ENCODE data around the gene NLRP4. TPM values are rescaled to one million over a fixed set of nuclear protein-coding genes. Genes with fewer than 3 reads are reported as not detected.

NLRP4 gene
- total RNA-seq, 2 experiments from 2014 or later, result not detected

DNA sequence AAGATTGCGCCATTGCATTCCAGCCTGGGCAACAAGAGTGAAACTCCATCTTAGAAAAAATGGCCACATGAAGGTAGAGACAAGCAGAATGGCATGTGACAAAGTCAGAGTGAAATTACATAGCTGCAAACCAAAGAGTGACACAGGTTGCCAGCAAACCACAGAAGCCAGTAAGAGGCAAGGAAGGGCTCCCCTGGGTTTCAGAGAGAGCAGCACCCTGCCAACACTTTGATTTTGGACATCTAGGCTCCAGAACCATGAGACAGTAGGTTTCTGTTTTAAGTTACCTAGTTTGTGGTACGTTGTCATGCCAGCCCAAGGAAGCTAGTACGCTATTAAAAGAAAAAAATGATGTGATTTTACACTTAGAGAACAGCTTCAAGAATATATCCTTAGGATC is 1.9 kb downstream of the NLRP4 start:
- no peaks in the 10 kb centered on the region for H3K36me3 Mint-ChIP-seq (ENCODE audit: low read depth)
- CTCF ChIA-PET, result no interaction called here

GRCh38 chr19:55838906-55839305 is 2.6 kb downstream of the NLRP4 start:
- Mint-ChIP-seq H3K27me3 (ENCODE audit: low read depth) (no peaks in the 10 kb centered on the region), H3K36me3 (ENCODE audit: low read depth) (no peaks in the 10 kb centered on the region), H3K9me3 (peaks cover 13% of the 10 kb centered on the region), H3K4me1 (ENCODE audit: low read depth) (no peaks in the 10 kb centered on the region), H3K27ac (no peak overlapping the region), H3K4me3 (no peak overlapping the region)
- DNase-seq, result no peak
- intact Hi-C loops (cut with micrococcal nuclease), result no loop called here
- CTCF ChIA-PET, result no interaction called here

More for the DNA sequence above, 1.9 kb downstream of the NLRP4 start:
- DNase-seq, result no peak
- H3K9me3 Mint-ChIP-seq, result peaks cover 11% of the 10 kb centered on the region
- no peaks in the 10 kb centered on the region for H3K4me1 Mint-ChIP-seq (ENCODE audit: low read depth)
- intact Hi-C loops (cut with micrococcal nuclease), result no loop called here
- H3K4me3 Mint-ChIP-seq, result no peak overlapping the region
- H3K27ac Mint-ChIP-seq, result no peak overlapping the region
- H3K27me3 Mint-ChIP-seq (ENCODE audit: low read depth), result no peaks in the 10 kb centered on the region

DNA sequence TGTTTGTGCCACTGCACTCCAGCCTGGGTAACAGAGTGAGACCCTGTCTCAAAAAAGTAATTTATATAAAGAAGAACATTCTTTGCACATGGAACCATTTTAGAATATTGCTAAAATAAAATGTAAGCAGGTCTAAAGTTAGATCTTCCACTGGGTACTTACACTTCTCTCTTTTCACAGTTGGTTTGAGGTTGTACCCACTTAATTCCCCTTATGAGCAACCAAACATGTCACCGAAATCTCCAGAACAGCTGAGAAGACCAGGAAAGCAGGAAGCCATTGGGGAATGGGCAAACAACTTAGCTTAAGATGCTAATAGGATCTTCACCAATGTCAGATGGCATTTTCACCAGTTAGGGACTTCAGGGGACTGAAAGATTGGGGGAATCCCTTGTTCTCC is 18.8 kb downstream of the NLRP4 start:
- intact Hi-C loops (cut with micrococcal nuclease), result no loop called here
- CTCF ChIA-PET, result no interaction called here
- H3K4me3 Mint-ChIP-seq, result no peak overlapping the region
- H3K27me3 Mint-ChIP-seq (ENCODE audit: low read depth), result no peaks in the 10 kb centered on the region
- peaks cover 13% of the 10 kb centered on the region for H3K9me3 Mint-ChIP-seq
- H3K4me1 Mint-ChIP-seq (ENCODE audit: low read depth), result no peaks in the 10 kb centered on the region
- DNase-seq, result no peak
- peaks cover 3% of the 10 kb centered on the region for H3K36me3 Mint-ChIP-seq (ENCODE audit: low read depth)
- no peak overlapping the region for H3K27ac Mint-ChIP-seq

DNA sequence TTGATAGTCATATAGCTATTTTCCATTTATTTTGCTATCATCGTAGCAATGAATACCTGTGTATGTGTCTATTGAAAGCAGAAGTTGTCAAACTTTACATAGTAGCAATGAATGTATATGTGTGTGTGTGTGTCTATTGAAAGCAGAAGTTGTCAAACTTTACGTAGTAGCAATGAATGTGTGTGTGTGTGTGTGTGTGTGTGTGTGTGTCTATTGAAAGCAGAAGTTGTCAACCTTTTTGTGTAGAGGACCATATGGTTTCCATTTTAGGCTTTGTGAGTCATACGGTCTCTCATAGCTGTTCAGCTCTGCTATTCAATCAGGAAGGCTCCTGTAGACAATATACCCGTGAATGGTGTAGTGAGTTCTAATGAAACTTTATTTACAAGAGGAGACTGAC is 20.8 kb downstream of the NLRP4 start:
- no peak overlapping the region for H3K27ac Mint-ChIP-seq
- intact Hi-C loops (cut with micrococcal nuclease), result no loop called here
- CTCF ChIA-PET, result no interaction called here
- peaks cover 7% of the 10 kb centered on the region for H3K9me3 Mint-ChIP-seq
- no peaks in the 10 kb centered on the region for H3K4me1 Mint-ChIP-seq (ENCODE audit: low read depth)
- H3K36me3 Mint-ChIP-seq (ENCODE audit: low read depth), result peaks cover 3% of the 10 kb centered on the region
- no peak overlapping the region for H3K4me3 Mint-ChIP-seq
- no peak for DNase-seq
- no peaks in the 10 kb centered on the region for H3K27me3 Mint-ChIP-seq (ENCODE audit: low read depth)

DNA sequence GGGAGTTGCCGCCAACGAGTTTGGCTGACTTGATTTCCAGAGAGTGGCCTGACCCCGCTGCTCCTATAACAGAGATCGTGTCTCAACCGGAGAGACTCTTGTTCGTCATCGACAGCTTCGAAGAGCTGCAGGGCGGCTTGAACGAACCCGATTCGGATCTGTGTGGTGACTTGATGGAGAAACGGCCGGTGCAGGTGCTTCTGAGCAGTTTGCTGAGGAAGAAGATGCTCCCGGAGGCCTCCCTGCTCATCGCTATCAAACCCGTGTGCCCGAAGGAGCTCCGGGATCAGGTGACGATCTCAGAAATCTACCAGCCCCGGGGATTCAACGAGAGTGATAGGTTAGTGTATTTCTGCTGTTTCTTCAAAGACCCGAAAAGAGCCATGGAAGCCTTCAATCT is 21.6 kb downstream of the NLRP4 start:
- no peak overlapping the region for H3K27ac Mint-ChIP-seq
- no peak for DNase-seq
- H3K36me3 Mint-ChIP-seq (ENCODE audit: low read depth), result peaks cover 3% of the 10 kb centered on the region
- H3K27me3 Mint-ChIP-seq (ENCODE audit: low read depth), result no peaks in the 10 kb centered on the region
- intact Hi-C loops (cut with micrococcal nuclease), result no loop called here
- H3K4me1 Mint-ChIP-seq (ENCODE audit: low read depth), result no peaks in the 10 kb centered on the region
- H3K9me3 Mint-ChIP-seq, result peaks cover 6% of the 10 kb centered on the region
- CTCF ChIA-PET, result no interaction called here
- no peak overlapping the region for H3K4me3 Mint-ChIP-seq

DNA sequence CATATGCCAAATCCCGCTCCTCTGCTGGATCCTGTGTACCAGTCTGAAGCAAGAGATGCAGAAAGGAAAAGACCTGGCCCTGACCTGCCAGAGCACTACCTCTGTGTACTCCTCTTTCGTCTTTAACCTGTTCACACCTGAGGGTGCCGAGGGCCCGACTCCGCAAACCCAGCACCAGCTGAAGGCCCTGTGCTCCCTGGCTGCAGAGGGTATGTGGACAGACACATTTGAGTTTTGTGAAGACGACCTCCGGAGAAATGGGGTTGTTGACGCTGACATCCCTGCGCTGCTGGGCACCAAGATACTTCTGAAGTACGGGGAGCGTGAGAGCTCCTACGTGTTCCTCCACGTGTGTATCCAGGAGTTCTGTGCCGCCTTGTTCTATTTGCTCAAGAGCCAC is 22.1 kb downstream of the NLRP4 start:
- CTCF ChIA-PET, result no interaction called here
- Mint-ChIP-seq H3K27ac (no peak overlapping the region), H3K27me3 (ENCODE audit: low read depth) (no peaks in the 10 kb centered on the region), H3K36me3 (ENCODE audit: low read depth) (peaks cover 3% of the 10 kb centered on the region), H3K4me1 (ENCODE audit: low read depth) (no peaks in the 10 kb centered on the region), H3K4me3 (no peak overlapping the region), H3K9me3 (peaks cover 3% of the 10 kb centered on the region)
- intact Hi-C loops (cut with micrococcal nuclease), result no loop called here
- DNase-seq, result no peak

- intact Hi-C loops (cut with micrococcal nuclease), result no loop called here
- Mint-ChIP-seq H3K4me1 (ENCODE audit: low read depth) (no peaks in the 10 kb centered on the region), H3K27ac (no peak overlapping the region), H3K36me3 (ENCODE audit: low read depth) (peaks cover 3% of the 10 kb centered on the region), H3K4me3 (no peak overlapping the region), H3K27me3 (ENCODE audit: low read depth) (no peaks in the 10 kb centered on the region), H3K9me3 (peaks cover 3% of the 10 kb centered on the region)
- CTCF ChIA-PET, result no interaction called here
- no peak for DNase-seq
These were observed 22.6 kb downstream of the NLRP4 start for GRCh38 chr19:55858969-55859368.

GRCh38 chr19:55866521-55866920 is 30.2 kb downstream of the NLRP4 start:
- Mint-ChIP-seq H3K9me3 (peaks cover 11% of the 10 kb centered on the region), H3K27ac (no peak overlapping the region), H3K4me3 (no peak overlapping the region), H3K27me3 (ENCODE audit: low read depth) (peaks cover 10% of the 10 kb centered on the region), H3K4me1 (ENCODE audit: low read depth) (no peaks in the 10 kb centered on the region), H3K36me3 (ENCODE audit: low read depth) (no peaks in the 10 kb centered on the region)
- DNase-seq, result no peak
- intact Hi-C loops (cut with micrococcal nuclease), result no loop called here
- CTCF ChIA-PET, result no interaction called here

DNA sequence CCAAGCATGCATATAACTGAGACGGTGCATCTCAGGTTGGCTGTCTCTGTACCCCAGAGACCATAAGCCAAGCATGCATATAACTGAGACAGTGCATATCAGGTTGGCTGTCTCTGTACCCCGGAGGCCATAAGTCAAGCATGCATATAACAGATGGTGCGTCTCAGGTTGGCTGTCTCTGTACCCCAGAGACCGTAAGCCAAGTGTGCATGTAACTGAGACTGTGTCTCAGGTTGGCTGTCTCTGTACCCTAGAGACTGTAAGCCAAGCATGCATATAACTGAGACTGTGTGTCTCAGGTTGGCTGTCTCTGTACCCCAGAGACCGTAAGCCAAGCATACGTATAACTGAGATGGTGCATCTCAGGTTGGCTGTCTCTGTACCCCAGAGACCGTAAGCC is 30.8 kb downstream of the NLRP4 start:
- Mint-ChIP-seq H3K27ac (no peak overlapping the region), H3K4me3 (no peak overlapping the region), H3K36me3 (ENCODE audit: low read depth) (no peaks in the 10 kb centered on the region), H3K4me1 (ENCODE audit: low read depth) (no peaks in the 10 kb centered on the region), H3K27me3 (ENCODE audit: low read depth) (peaks cover 10% of the 10 kb centered on the region), H3K9me3 (peaks cover 11% of the 10 kb centered on the region)
- CTCF ChIA-PET, result no interaction called here
- DNase-seq, result no peak
- intact Hi-C loops (cut with micrococcal nuclease), result no loop called here

- no peak overlapping the region for H3K4me3 Mint-ChIP-seq
- intact Hi-C loops (cut with micrococcal nuclease), result no loop called here
- H3K4me1 Mint-ChIP-seq (ENCODE audit: low read depth), result no peaks in the 10 kb centered on the region
- H3K27ac Mint-ChIP-seq, result no peak overlapping the region
- no peak for DNase-seq
- H3K36me3 Mint-ChIP-seq (ENCODE audit: low read depth), result no peaks in the 10 kb centered on the region
- peaks cover 12% of the 10 kb centered on the region for H3K9me3 Mint-ChIP-seq
- CTCF ChIA-PET, result no interaction called here
- peaks cover 7% of the 10 kb centered on the region for H3K27me3 Mint-ChIP-seq (ENCODE audit: low read depth)
These were observed 34.4 kb downstream of the NLRP4 start for GRCh38 chr19:55870736-55871135.

GRCh38 chr19:55877211-55877610 is 40.9 kb downstream of the NLRP4 start:
- no peak overlapping the region for H3K27ac Mint-ChIP-seq
- H3K9me3 Mint-ChIP-seq, result peaks cover 25% of the 10 kb centered on the region
- intact Hi-C loops (cut with micrococcal nuclease), result no loop called here
- H3K4me3 Mint-ChIP-seq, result no peak overlapping the region
- H3K36me3 Mint-ChIP-seq (ENCODE audit: low read depth), result no peaks in the 10 kb centered on the region
- H3K27me3 Mint-ChIP-seq (ENCODE audit: low read depth), result no peaks in the 10 kb centered on the region
- DNase-seq, result no peak
- CTCF ChIA-PET, result no interaction called here
- H3K4me1 Mint-ChIP-seq (ENCODE audit: low read depth), result no peaks in the 10 kb centered on the region

- Mint-ChIP-seq H3K4me1 (ENCODE audit: low read depth) (no peaks in the 10 kb centered on the region), H3K36me3 (ENCODE audit: low read depth) (no peaks in the 10 kb centered on the region), H3K9me3 (peaks cover 14% of the 10 kb centered on the region), H3K4me3 (no peak overlapping the region), H3K27me3 (ENCODE audit: low read depth) (peaks cover 3% of the 10 kb centered on the region), H3K27ac (no peak overlapping the region)
- no peak for DNase-seq
- CTCF ChIA-PET, result no interaction called here
- intact Hi-C loops (cut with micrococcal nuclease), result no loop called here
These were observed 46.3 kb downstream of the NLRP4 start for GRCh38 chr19:55882626-55883025.

GRCh38 chr19:55898911-55899310 is 62.6 kb downstream of the NLRP4 start:
- CTCF ChIA-PET, result no interaction called here
- Mint-ChIP-seq H3K9me3 (peaks cover 6% of the 10 kb centered on the region), H3K27me3 (ENCODE audit: low read depth) (no peaks in the 10 kb centered on the region), H3K4me3 (no peak overlapping the region), H3K4me1 (ENCODE audit: low read depth) (no peaks in the 10 kb centered on the region), H3K27ac (no peak overlapping the region), H3K36me3 (ENCODE audit: low read depth) (peaks cover 2% of the 10 kb centered on the region)
- intact Hi-C loops (cut with micrococcal nuclease), result no loop called here
- no peak for DNase-seq
